Measurements from ENCODE around the gene VIPAS39.
"Not testable (repeated sequence)": the region's sequence is repeated elsewhere in the genome, so short reads cannot be mapped to it uniquely, and the experiment has no call there.

VIPAS39 gene

GRCh38 chr14:77469539-77469938 lies 12.1 kb upstream of the VIPAS39 start:
- no peak for DNase-seq

- DNase-seq = no peak
Measured at GRCh38 chr14:77469067-77469505, 11.7 kb upstream of the VIPAS39 start.

GRCh38 chr14:77467801-77468200 lies 10.4 kb upstream of the VIPAS39 start:
- DNase-seq = no peak

GRCh38 chr14:77459072-77459723 lies 1.8 kb upstream of the VIPAS39 start:
- peak; percentile 77 for DNase-seq

- DNase-seq = peak; percentile 49
Measured at GRCh38 chr14:77458249-77458950, 999 bp upstream of the VIPAS39 start.

- DNase-seq = no peak
Measured at GRCh38 chr14:77457115-77457521, 283 bp downstream of the VIPAS39 start.

- no peak for DNase-seq
Measured at GRCh38 chr14:77455966-77456640, 1.3 kb downstream of the VIPAS39 start.

- no peak for DNase-seq
Measured at GRCh38 chr14:77442196-77442595, 15.2 kb downstream of the VIPAS39 start.

GRCh38 chr14:77439861-77440260 lies 17.5 kb downstream of the VIPAS39 start:
- DNase-seq = no peak

GRCh38 chr14:77438596-77438995 lies 18.8 kb downstream of the VIPAS39 start:
- DNase-seq = no peak

GRCh38 chr14:77436042-77436441 lies 21.4 kb downstream of the VIPAS39 start:
- DNase-seq = no peak

- DNase-seq = no peak
Measured at GRCh38 chr14:77426396-77426795, 31.0 kb downstream of the VIPAS39 start.

GRCh38 chr14:77424862-77425261 lies 32.5 kb downstream of the VIPAS39 start:
- no peak for DNase-seq

- DNase-seq = no peak
Measured at GRCh38 chr14:77423423-77423822, 34.0 kb downstream of the VIPAS39 start, which contains the start of gene NOXRED1. Gene NOXRED1 (minus strand): TSS chr14:77423523. CDS start chr14:77422889, 634 bp downstream.

- no peak for DNase-seq
Measured at GRCh38 chr14:77421201-77421600, 36.2 kb downstream of the VIPAS39 start.

GRCh38 chr14:77416836-77417235 lies 40.6 kb downstream of the VIPAS39 start:
- no peak for DNase-seq

- not testable (repeated sequence) for DNase-seq
Measured at GRCh38 chr14:77416098-77416497, 41.3 kb downstream of the VIPAS39 start.

- DNase-seq = not testable (repeated sequence)
Measured at GRCh38 chr14:77415403-77416030, 41.9 kb downstream of the VIPAS39 start.

GRCh38 chr14:77409131-77409533 lies 48.3 kb downstream of the VIPAS39 start:
- DNase-seq = peak; percentile 8

- DNase-seq = no peak
Measured at GRCh38 chr14:77407158-77407557, 50.2 kb downstream of the VIPAS39 start.

GRCh38 chr14:77406718-77407117 lies 50.7 kb downstream of the VIPAS39 start:
- DNase-seq = peak; percentile 5

GRCh38 chr14:77406086-77406485 lies 51.3 kb downstream of the VIPAS39 start:
- DNase-seq = no peak

GRCh38 chr14:77403768-77404167 lies 53.6 kb downstream of the VIPAS39 start:
- no peak for DNase-seq

Data from activated CD4-positive, alpha-beta T cell treated with anti-CD3 and anti-CD28 coated beads, Interleukin-2, Interleukin-6, amounts not matched to agents 100 ng/mL and 50 ng/mL, durations not matched to agents 16 hours and 8 hours (primary cell).